PFSK-1 (cell line): ENCODE measurements around the gene SPATA6L.

Experiments
- POLR2AphosphoS5 ChIP-seq: IDR thresholded peaks from 2 replicates; pipeline ENCODE4 v1.6.1; 2012; ENCODE audit warnings: low read depth, mild to moderate bottlenecking, control low read depth, low read length, moderate library complexity
- SIN3A ChIP-seq: IDR thresholded peaks from 2 replicates; pipeline ENCODE4 v1.6.1; 2012; ENCODE audit warnings: mild to moderate bottlenecking, low read length, moderate library complexity, borderline replicate concordance; ENCODE audit not compliant: insufficient read depth
- TF ChIP-seq, protein P1 (sequence below), 2 experiments: IDR thresholded peaks; 2 replicates each; pipeline versions ENCODE4 v1.6.1 to v1.8.0; 2011 to 2012; ENCODE audit warnings: low read depth in 2 of 2, low read length in 2 of 2, control low read depth in 1 of 2, inconsistent platforms in 1 of 2, mild to moderate bottlenecking in 1 of 2, moderate library complexity in 1 of 2; ENCODE audit not compliant: insufficient read depth in 1 of 2

GRCh38 chr9:4700091-4700490, 33.8 kb upstream of the SPATA6L start:
- TF ChIP-seq POLR2AphosphoS5, result no peak
- no peak for TF ChIP-seq SIN3A
- TF ChIP-seq, protein P1, sequence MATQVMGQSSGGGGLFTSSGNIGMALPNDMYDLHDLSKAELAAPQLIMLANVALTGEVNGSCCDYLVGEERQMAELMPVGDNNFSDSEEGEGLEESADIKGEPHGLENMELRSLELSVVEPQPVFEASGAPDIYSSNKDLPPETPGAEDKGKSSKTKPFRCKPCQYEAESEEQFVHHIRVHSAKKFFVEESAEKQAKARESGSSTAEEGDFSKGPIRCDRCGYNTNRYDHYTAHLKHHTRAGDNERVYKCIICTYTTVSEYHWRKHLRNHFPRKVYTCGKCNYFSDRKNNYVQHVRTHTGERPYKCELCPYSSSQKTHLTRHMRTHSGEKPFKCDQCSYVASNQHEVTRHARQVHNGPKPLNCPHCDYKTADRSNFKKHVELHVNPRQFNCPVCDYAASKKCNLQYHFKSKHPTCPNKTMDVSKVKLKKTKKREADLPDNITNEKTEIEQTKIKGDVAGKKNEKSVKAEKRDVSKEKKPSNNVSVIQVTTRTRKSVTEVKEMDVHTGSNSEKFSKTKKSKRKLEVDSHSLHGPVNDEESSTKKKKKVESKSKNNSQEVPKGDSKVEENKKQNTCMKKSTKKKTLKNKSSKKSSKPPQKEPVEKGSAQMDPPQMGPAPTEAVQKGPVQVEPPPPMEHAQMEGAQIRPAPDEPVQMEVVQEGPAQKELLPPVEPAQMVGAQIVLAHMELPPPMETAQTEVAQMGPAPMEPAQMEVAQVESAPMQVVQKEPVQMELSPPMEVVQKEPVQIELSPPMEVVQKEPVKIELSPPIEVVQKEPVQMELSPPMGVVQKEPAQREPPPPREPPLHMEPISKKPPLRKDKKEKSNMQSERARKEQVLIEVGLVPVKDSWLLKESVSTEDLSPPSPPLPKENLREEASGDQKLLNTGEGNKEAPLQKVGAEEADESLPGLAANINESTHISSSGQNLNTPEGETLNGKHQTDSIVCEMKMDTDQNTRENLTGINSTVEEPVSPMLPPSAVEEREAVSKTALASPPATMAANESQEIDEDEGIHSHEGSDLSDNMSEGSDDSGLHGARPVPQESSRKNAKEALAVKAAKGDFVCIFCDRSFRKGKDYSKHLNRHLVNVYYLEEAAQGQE (IDR thresholded peaks at IDR 0.05; ENCODE audit: insufficient read depth in 1 of 2, low read depth in 2 of 2, low read length in 2 of 2), result no peak
